Peyer's patch (tissue), 4 donors: ENCODE data around the gene TUBB3. TPM values are rescaled to one million over a fixed set of nuclear protein-coding genes. Genes with fewer than 3 reads are reported as not detected.
"Not testable (repeated sequence)": the region's sequence is repeated elsewhere in the genome, so short reads cannot be mapped to it uniquely, and the experiment has no call there.

Experiments used
- DNase-seq, 3 donors: peaks; one replicate each; pipeline ENCODE4 v3.0.0-alpha.2; 2017 to 2019
- H3K27ac ChIP-seq, 4 donors: fragments of 200-600 bp; sonication (generic); one replicate each; pipeline ENCODE4 v1.5.1; 2016 to 2019
- H3K27me3 ChIP-seq, 2 donors: fragments of 200-600 bp; sonication (generic); one replicate each; pipeline ENCODE4 v1.5.1; 2019
- H3K36me3 ChIP-seq, 3 donors: fragments of 200-600 bp; sonication (generic); one replicate each; pipeline ENCODE4 v1.5.1; 2016 to 2019
- H3K4me1 ChIP-seq, 4 donors: fragments of 200-600 bp; sonication (generic); one replicate each; pipeline ENCODE4 v1.5.1; 2016 to 2019
- H3K4me3 ChIP-seq, 4 donors: fragments of 200-600 bp; sonication (generic); 1 replicate in 3 of 4; 2 replicates in 1 of 4; pipeline ENCODE4 v1.5.1; 2016 to 2019; ENCODE audit warnings: mild to moderate bottlenecking in 1 of 4
- H3K9me3 ChIP-seq, 4 donors: fragments of 200-600 bp; sonication (generic); one replicate each; pipeline ENCODE4 v1.5.1; 2016 to 2019; ENCODE audit warnings: mild to moderate bottlenecking in 1 of 4
- CTCF ChIP-seq, 6 experiments: fragments of 450-650 bp in 4 of 6; fragments of 200-600 bp in 2 of 6; sonication (generic) in 1 of 6; IDR thresholded peaks; one replicate each; pipeline ENCODE4 v1.5.1; 2017 to 2019; ENCODE audit warnings: antibody characterized with exemption in 6 of 6, mild to moderate bottlenecking in 3 of 6, moderate library complexity in 1 of 6
- POLR2A ChIP-seq, 2 donors: fragments of 450-650 bp; IDR thresholded peaks; one replicate each; pipeline ENCODE4 v1.5.1; 2017; ENCODE audit warnings: antibody characterized with exemption in 2 of 2, mild to moderate bottlenecking in 2 of 2, moderate library complexity in 2 of 2
- total RNA-seq, 4 donors: library from RNA; depleted of rRNA; stranded (reverse); fragments of >200 nt; gene quantifications; one replicate each; pipeline ENCODE4 v1.1.0, GENCODE V29; 2016

TUBB3 gene
- total RNA-seq, 4 donors from 2014 or later, result 2.1 to 12.4 (median 4.6) TPM

- no peak for TF ChIP-seq POLR2A (IDR thresholded peaks at IDR 0.05)
- no peak for TF ChIP-seq CTCF (IDR thresholded peaks at IDR 0.05)
- no peak overlapping the region for H3K27ac ChIP-seq
- H3K9me3 ChIP-seq, result no peaks in the 10 kb centered on the region
- H3K4me3 ChIP-seq, result no peak overlapping the region
- H3K27me3 ChIP-seq, result no peaks in the 10 kb centered on the region
- no peak for DNase-seq
- H3K4me1 ChIP-seq, result no peaks in the 10 kb centered on the region
- peaks cover 0 to 13% (median 0%) of the 10 kb centered on the region in 3 donors for H3K36me3 ChIP-seq
Observed at GRCh38 chr16:89962754-89963498, 39.8 kb downstream of the TUBB3 start.

- TF ChIP-seq CTCF (IDR thresholded peaks at IDR 0.05) (no peak), POLR2A (IDR thresholded peaks at IDR 0.05) (no peak)
- DNase-seq, result no peak
Observed at GRCh38 chr16:89964201-89964600, 41.1 kb downstream of the TUBB3 start.

GRCh38 chr16:89965447-89966225 is 42.5 kb downstream of the TUBB3 start:
- peaks cover 0 to 5% (median 0%) of the 10 kb centered on the region in 3 donors for H3K36me3 ChIP-seq
- TF ChIP-seq CTCF (IDR thresholded peaks at IDR 0.05), result no peak
- no peak for TF ChIP-seq POLR2A (IDR thresholded peaks at IDR 0.05)

More at GRCh38 chr16:89964201-89964600, 41.1 kb downstream of the TUBB3 start:
- peaks cover 0 to 10% (median 0%) of the 10 kb centered on the region in 3 donors for H3K36me3 ChIP-seq
- H3K9me3 ChIP-seq, result no peaks in the 10 kb centered on the region
- H3K4me3 ChIP-seq, result no peak overlapping the region
- no peaks in the 10 kb centered on the region for H3K4me1 ChIP-seq
- H3K27ac ChIP-seq, result no peak overlapping the region
- H3K27me3 ChIP-seq, result no peaks in the 10 kb centered on the region

GRCh38 chr16:89966756-89967155 is 43.6 kb downstream of the TUBB3 start:
- no peak for TF ChIP-seq CTCF (IDR thresholded peaks at IDR 0.05)
- no peak for TF ChIP-seq POLR2A (IDR thresholded peaks at IDR 0.05)
- H3K27me3 ChIP-seq, result no peaks in the 10 kb centered on the region
- H3K4me3 ChIP-seq, result no peak overlapping the region
- DNase-seq, result no peak
- peaks cover 0 to 9% (median 2%) of the 10 kb centered on the region in 4 donors for H3K4me1 ChIP-seq
- H3K27ac ChIP-seq, result no peak overlapping the region
- no peaks in the 10 kb centered on the region for H3K9me3 ChIP-seq
- no peaks in the 10 kb centered on the region for H3K36me3 ChIP-seq

More at GRCh38 chr16:89965447-89966225, 42.5 kb downstream of the TUBB3 start:
- H3K9me3 ChIP-seq, result no peaks in the 10 kb centered on the region
- no peak overlapping the region for H3K4me3 ChIP-seq
- no peak overlapping the region for H3K27ac ChIP-seq
- H3K4me1 ChIP-seq, result no peaks in the 10 kb centered on the region
- no peaks in the 10 kb centered on the region for H3K27me3 ChIP-seq
- DNase-seq, result no peak

- not testable (repeated sequence) for H3K27me3 ChIP-seq, H3K9me3 ChIP-seq, H3K27ac ChIP-seq, H3K4me3 ChIP-seq, H3K36me3 ChIP-seq, DNase-seq
- H3K4me1 ChIP-seq, result peaks cover 0 to 12% (median 4%) of the 10 kb centered on the region in 4 donors
Observed at GRCh38 chr16:89967436-89967835, 44.3 kb downstream of the TUBB3 start.

- not testable (repeated sequence) for DNase-seq, H3K9me3 ChIP-seq, H3K27me3 ChIP-seq, H3K27ac ChIP-seq, H3K36me3 ChIP-seq, H3K4me3 ChIP-seq
- peaks cover 0 to 12% (median 4%) of the 10 kb centered on the region in 4 donors for H3K4me1 ChIP-seq
Observed at GRCh38 chr16:89968074-89968473, 44.9 kb downstream of the TUBB3 start.
